ENCODE results near the gene TPPP2. TPM values are rescaled to one million over a fixed set of nuclear protein-coding genes. Genes with fewer than 3 reads are reported as not detected.

The TPPP2 gene
- total and polyA plus RNA-seq, 9 donors = 0.62 to 2.5 (median 1.3) TPM; not detected in 1

DNA sequence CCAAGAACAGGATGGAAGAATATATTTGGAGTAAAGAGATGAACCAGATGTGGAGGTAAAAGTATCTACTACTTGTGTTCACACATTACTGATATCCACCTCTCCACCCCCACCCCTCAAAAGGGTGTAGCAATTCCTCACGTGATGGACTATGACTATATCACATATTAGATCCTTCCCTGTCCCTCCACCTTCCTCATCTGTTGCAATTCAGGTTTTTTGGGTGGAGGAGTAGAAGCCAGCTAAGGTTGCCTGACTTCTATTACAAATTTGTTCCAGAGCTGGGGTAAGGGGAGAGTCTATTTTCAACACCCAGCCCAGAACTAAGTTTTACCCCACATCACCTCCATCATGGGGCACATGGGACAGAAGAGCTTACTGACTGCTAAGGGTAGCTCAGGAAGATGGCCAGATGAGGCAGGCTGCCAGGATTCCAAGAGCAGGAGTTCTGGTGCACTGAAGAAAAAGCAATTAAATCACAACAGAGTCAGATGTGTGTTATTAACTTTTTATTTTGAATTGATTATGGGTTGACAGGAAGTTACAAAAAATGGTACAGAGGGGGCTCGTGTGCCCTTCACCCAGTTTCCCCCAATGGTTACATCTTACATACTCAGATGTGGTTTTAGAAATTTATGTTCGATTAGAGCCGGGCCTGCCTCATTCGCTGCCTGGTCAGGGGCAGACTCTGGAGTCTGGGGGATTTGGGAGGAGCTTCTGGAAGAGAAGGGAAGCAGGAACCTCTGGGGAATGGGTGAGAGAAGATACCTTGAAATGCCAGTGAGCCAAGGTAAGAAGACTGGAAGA, 2.5 kb downstream of the TPPP2 start:
- peaks cover 19% of the 10 kb centered on the region for H3K4me1 ChIP-seq (ENCODE audit: insufficient read depth)
- H3K36me3 ChIP-seq = no peaks in the 10 kb centered on the region
- no peak overlapping the region for H3K4me3 ChIP-seq
- TF ChIP-seq EP300 (IDR thresholded peaks at IDR 0.05) = no peak
- TF ChIP-seq, protein P1, sequence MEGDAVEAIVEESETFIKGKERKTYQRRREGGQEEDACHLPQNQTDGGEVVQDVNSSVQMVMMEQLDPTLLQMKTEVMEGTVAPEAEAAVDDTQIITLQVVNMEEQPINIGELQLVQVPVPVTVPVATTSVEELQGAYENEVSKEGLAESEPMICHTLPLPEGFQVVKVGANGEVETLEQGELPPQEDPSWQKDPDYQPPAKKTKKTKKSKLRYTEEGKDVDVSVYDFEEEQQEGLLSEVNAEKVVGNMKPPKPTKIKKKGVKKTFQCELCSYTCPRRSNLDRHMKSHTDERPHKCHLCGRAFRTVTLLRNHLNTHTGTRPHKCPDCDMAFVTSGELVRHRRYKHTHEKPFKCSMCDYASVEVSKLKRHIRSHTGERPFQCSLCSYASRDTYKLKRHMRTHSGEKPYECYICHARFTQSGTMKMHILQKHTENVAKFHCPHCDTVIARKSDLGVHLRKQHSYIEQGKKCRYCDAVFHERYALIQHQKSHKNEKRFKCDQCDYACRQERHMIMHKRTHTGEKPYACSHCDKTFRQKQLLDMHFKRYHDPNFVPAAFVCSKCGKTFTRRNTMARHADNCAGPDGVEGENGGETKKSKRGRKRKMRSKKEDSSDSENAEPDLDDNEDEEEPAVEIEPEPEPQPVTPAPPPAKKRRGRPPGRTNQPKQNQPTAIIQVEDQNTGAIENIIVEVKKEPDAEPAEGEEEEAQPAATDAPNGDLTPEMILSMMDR (IDR thresholded peaks at IDR 0.05) = no peak
- DNase-seq = no peak
- no peak overlapping the region for H3K27ac ChIP-seq
- no peaks in the 10 kb centered on the region for H3K27me3 ChIP-seq
- intact Hi-C loops (cut with DNase I) = no loop called here
- WGBS, 3 donors = 73 to 84% (median 77%) methylated on average over 5 of the region's 5 CpGs
- no peaks in the 10 kb centered on the region for H3K9me3 ChIP-seq

DNA sequence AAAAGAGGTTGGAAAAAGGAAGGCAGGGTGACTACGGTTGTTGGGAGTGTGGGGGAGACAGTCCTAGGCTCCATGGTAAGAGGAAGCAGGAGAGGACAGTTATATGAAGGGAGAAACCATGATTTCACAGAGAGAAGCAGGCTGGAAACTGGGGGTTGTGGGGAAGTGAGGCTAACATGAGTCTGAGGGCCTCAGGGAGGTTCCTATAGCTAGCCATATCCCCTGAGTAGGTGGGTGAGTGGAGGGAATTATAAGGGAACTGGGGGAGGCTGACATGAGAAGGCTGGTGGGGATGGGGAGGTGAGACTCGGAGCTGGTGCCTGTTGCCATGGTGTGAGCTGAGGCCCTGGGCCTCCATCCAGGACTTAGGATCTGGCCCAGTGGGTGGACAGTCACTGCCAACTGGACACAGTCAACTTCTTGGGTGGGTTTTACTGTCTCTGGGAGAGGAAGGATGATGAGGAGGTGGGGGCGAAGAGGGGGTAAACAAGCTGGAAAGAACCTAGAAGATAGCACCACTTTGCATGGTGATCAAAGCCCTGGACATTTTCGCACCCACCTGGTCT, 3.2 kb downstream of the TPPP2 start:
- TF ChIP-seq EP300 (IDR thresholded peaks at IDR 0.05) (no peak), POLR2A (IDR thresholded peaks at IDR 0.05) (no peak)
- TF ChIP-seq, protein P1 (IDR thresholded peaks at IDR 0.05) = no peak
- H3K27ac ChIP-seq = no peak overlapping the region
- 82 to 94% (median 89%) methylated on average over 4 of the region's 4 CpGs for WGBS, 3 donors

DNA sequence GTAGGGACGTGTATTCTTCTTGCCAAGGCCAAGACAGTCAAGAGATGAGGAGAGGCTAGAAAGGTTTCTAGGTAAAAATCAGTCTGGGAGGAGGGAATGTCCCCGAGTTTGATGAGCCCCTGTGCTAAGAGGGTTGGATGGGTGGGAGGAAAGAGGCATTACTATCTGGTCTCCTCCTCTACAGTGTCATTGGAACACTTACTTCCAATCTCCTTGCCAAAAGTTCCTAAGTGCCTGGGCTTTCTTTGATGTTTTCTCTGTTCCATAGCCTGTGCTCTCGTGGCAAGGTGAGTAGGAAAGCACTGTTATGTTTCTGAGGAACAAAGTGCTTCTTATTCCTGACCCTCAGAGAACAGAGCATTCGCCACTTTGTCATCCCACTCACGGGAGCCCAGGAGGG, 4.7 kb downstream of the TPPP2 start, which contains the start of gene RNASE13:
RNASE13 (minus strand) TSS at position 101 of the 400 bp plus-strand sequence. CDS start 519 bp downstream, outside the sequence.
- TF ChIP-seq POLR2A (IDR thresholded peaks at IDR 0.05) (no peak), EP300 (IDR thresholded peaks at IDR 0.05) (no peak)
- TF ChIP-seq, protein P1 (IDR thresholded peaks at IDR 0.05) = no peak
- H3K27ac ChIP-seq = peak within 1 kb of the TSS in 1 of 2 donors; percentile 44
- no peak within 1 kb of the TSS for H3K4me3 ChIP-seq
- H3K36me3 ChIP-seq = no peaks in the 10 kb centered on the region
- intact Hi-C loops (cut with DNase I) = no loop called here
- H3K9me3 ChIP-seq = no peaks in the 10 kb centered on the region
- peaks cover 25% of the 10 kb centered on the region for H3K4me1 ChIP-seq (ENCODE audit: insufficient read depth)
- DNase-seq = no peak
- no peaks in the 10 kb centered on the region for H3K27me3 ChIP-seq
- 32 to 39% (median 37%) methylated on average over 5 of the region's 5 CpGs for WGBS, 3 donors

More for the DNA sequence above, 3.2 kb downstream of the TPPP2 start:
- no peak for DNase-seq
- H3K4me1 ChIP-seq (ENCODE audit: insufficient read depth) = peaks cover 23% of the 10 kb centered on the region
- no peaks in the 10 kb centered on the region for H3K27me3 ChIP-seq
- intact Hi-C loops (cut with DNase I) = no loop called here
- no peaks in the 10 kb centered on the region for H3K9me3 ChIP-seq
- no peak overlapping the region for H3K4me3 ChIP-seq
- H3K36me3 ChIP-seq = no peaks in the 10 kb centered on the region

DNA sequence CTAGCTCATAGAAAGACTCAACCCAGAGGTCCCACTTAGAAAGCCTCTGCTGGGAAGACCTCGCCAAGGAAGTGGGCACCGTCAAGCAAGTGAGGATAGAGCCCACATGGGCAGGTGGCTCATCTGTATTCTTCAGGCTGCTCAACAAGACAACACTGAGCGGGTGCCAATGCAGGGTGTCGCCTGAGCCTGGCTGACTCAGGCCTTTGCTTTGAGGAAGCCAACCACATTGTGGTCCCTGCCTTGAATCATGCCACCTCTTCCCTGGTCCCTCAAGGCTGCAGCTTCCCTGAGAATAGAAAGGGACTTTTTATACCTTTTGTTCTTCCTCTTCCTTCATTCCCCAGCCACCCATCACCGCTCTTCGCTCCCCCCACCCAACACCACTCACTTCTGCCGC, 6.7 kb downstream of the TPPP2 start:
- WGBS, 3 donors = 95 to 98% (median 95%) methylated on average over 7 of the region's 7 CpGs
- H3K27me3 ChIP-seq = no peaks in the 10 kb centered on the region
- peaks cover 24% of the 10 kb centered on the region for H3K4me1 ChIP-seq (ENCODE audit: insufficient read depth)
- intact Hi-C loops (cut with DNase I) = no loop called here
- no peaks in the 10 kb centered on the region for H3K36me3 ChIP-seq
- H3K9me3 ChIP-seq = no peaks in the 10 kb centered on the region
- TF ChIP-seq EP300 (IDR thresholded peaks at IDR 0.05) = no peak
- TF ChIP-seq, protein P1 (IDR thresholded peaks at IDR 0.05) = no peak
- TF ChIP-seq POLR2A (IDR thresholded peaks at IDR 0.05) = no peak
- H3K27ac ChIP-seq = no peak overlapping the region
- H3K4me3 ChIP-seq = no peak overlapping the region
- DNase-seq = no peak

All from ovary (tissue), 9 donors.